ENCODE measurements around the gene SLIRP.
"Not testable (repeated sequence)": the region's sequence is repeated elsewhere in the genome, so short reads cannot be mapped to it uniquely, and the experiment has no call there.

The SLIRP gene

DNA sequence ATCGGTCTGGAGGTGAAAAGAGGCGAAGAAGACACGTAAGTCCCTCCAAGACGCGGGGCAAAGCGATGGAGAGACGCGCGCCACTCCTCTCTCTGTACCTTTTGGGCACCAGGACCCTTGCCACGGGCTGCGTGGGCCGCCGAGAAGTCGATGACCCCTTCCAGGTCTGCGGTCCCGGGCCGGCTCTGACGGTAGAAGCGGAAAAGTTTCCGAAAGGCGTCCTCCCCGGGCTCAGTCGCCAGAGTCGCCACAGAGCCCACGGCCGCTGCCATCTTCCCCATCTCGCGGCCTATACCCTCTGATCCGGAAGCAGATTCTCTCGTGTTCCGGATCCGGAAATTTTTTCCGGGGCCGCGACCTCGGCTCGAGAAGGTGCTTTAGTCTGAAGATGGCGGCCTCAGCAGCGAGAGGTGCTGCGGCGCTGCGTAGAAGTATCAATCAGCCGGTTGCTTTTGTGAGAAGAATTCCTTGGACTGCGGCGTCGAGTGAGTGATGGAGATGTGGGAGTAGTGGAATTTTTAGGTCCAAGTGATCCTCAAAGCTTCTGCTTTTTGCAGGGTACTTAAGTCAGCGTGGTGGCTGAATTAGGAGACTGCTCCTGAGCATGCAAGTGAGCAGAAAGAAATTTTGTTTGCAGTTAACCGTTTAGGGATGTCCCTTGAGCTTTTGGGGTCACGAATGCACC is at the start of gene SLIRP, which contains the start of gene ALKBH1:
Gene SLIRP, plus strand, starts transcription at position 380 of the 685 bp plus-strand sequence. Its CDS starts 9 bp downstream, at position 389.
Gene ALKBH1, minus strand, starts transcription at position 300 of the 685 bp plus-strand sequence. Its CDS starts 19 bp downstream, at position 281.
- Histone ChIP-seq H3K4me1 (ENCODE audit: control insufficient read depth, insufficient read depth, low read length) (peaks cover 3% of the 10 kb centered on the region), H3K9me3 (ENCODE audit: control insufficient read depth, insufficient read depth, low read length) (no peaks in the 10 kb centered on the region), H3K9ac (ENCODE audit: low read depth, low read length) (peak within 1 kb of the TSS; percentile 99), H3K36me3 (ENCODE audit: control insufficient read depth, insufficient read depth, low read length) (peaks cover 17% of the 10 kb centered on the region), H3K4me3 (ENCODE audit: low read depth, low read length) (peak within 1 kb of the TSS; percentile 98), H3K27me3 (ENCODE audit: control insufficient read depth, insufficient read depth, low read length) (no peaks in the 10 kb centered on the region)

GRCh38 chr14:77659831-77660230 is 48.1 kb upstream of the SLIRP start:
- H3K4me1 ChIP-seq (ENCODE audit: control insufficient read depth, insufficient read depth, low read length): peaks cover 18% of the 10 kb centered on the region
- H3K4me3 ChIP-seq (ENCODE audit: low read depth, low read length): no peak overlapping the region
- no peaks in the 10 kb centered on the region for H3K27me3 ChIP-seq (ENCODE audit: control insufficient read depth, insufficient read depth, low read length)
- H3K9ac ChIP-seq (ENCODE audit: low read depth, low read length): no peak overlapping the region
- H3K36me3 ChIP-seq (ENCODE audit: control insufficient read depth, insufficient read depth, low read length): no peaks in the 10 kb centered on the region
- H3K9me3 ChIP-seq (ENCODE audit: control insufficient read depth, insufficient read depth, low read length): no peaks in the 10 kb centered on the region

- Histone ChIP-seq H3K36me3 (ENCODE audit: control insufficient read depth, insufficient read depth, low read length) (no peaks in the 10 kb centered on the region), H3K4me1 (ENCODE audit: control insufficient read depth, insufficient read depth, low read length) (peaks cover 13% of the 10 kb centered on the region), H3K4me3 (ENCODE audit: low read depth, low read length) (no peak overlapping the region), H3K9ac (ENCODE audit: low read depth, low read length) (no peak overlapping the region), H3K9me3 (ENCODE audit: control insufficient read depth, insufficient read depth, low read length) (no peaks in the 10 kb centered on the region), H3K27me3 (ENCODE audit: control insufficient read depth, insufficient read depth, low read length) (no peaks in the 10 kb centered on the region)
Observed at GRCh38 chr14:77660754-77661153, 47.1 kb upstream of the SLIRP start.

- not testable (repeated sequence) for H3K27me3 ChIP-seq (ENCODE audit: control insufficient read depth, insufficient read depth, low read length); H3K9me3 ChIP-seq (ENCODE audit: control insufficient read depth, insufficient read depth, low read length); H3K4me3 ChIP-seq (ENCODE audit: low read depth, low read length); H3K9ac ChIP-seq (ENCODE audit: low read depth, low read length); H3K36me3 ChIP-seq (ENCODE audit: control insufficient read depth, insufficient read depth, low read length)
- peaks cover 13% of the 10 kb centered on the region for H3K4me1 ChIP-seq (ENCODE audit: control insufficient read depth, insufficient read depth, low read length)
Observed at GRCh38 chr14:77661562-77661961, 46.3 kb upstream of the SLIRP start.

DNA sequence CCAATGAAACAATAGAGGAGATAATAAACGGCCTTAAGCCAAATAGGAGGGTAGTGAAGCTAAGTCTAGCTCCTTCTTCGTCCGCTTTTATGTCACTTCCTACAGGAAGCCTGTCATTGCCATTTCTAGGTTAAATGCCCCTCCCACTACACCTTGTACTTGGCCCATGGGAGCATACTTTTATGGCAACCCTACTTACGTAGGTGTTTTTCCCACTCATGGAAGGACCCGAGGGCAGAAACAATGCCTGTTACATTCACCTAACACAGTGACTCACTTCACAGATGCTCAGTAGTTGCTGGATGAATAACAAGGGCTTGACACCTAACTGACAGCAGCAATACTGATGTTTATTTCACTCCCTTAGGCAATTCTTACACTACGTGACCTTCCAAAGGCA is 44.6 kb upstream of the SLIRP start:
- Histone ChIP-seq H3K4me1 (ENCODE audit: control insufficient read depth, insufficient read depth, low read length) (peaks cover 16% of the 10 kb centered on the region), H3K36me3 (ENCODE audit: control insufficient read depth, insufficient read depth, low read length) (no peaks in the 10 kb centered on the region), H3K9me3 (ENCODE audit: control insufficient read depth, insufficient read depth, low read length) (no peaks in the 10 kb centered on the region)

GRCh38 chr14:77667331-77667730 is 40.6 kb upstream of the SLIRP start:
- H3K9me3 ChIP-seq (ENCODE audit: control insufficient read depth, insufficient read depth, low read length): no peaks in the 10 kb centered on the region
- H3K9ac ChIP-seq (ENCODE audit: low read depth, low read length): no peak overlapping the region
- no peaks in the 10 kb centered on the region for H3K36me3 ChIP-seq (ENCODE audit: control insufficient read depth, insufficient read depth, low read length)
- H3K4me3 ChIP-seq (ENCODE audit: low read depth, low read length): no peak overlapping the region
- peaks cover 12% of the 10 kb centered on the region for H3K4me1 ChIP-seq (ENCODE audit: control insufficient read depth, insufficient read depth, low read length)
- no peaks in the 10 kb centered on the region for H3K27me3 ChIP-seq (ENCODE audit: control insufficient read depth, insufficient read depth, low read length)

More for the DNA sequence above, 44.6 kb upstream of the SLIRP start:
- H3K4me3 ChIP-seq (ENCODE audit: low read depth, low read length): no peak overlapping the region
- no peak overlapping the region for H3K9ac ChIP-seq (ENCODE audit: low read depth, low read length)
- H3K27me3 ChIP-seq (ENCODE audit: control insufficient read depth, insufficient read depth, low read length): no peaks in the 10 kb centered on the region

GRCh38 chr14:77673193-77673592 is 34.7 kb upstream of the SLIRP start:
- no peak overlapping the region for H3K9ac ChIP-seq (ENCODE audit: low read depth, low read length)
- H3K4me3 ChIP-seq (ENCODE audit: low read depth, low read length): no peak overlapping the region
- no peaks in the 10 kb centered on the region for H3K9me3 ChIP-seq (ENCODE audit: control insufficient read depth, insufficient read depth, low read length)
- peaks cover 15% of the 10 kb centered on the region for H3K36me3 ChIP-seq (ENCODE audit: control insufficient read depth, insufficient read depth, low read length)
- H3K27me3 ChIP-seq (ENCODE audit: control insufficient read depth, insufficient read depth, low read length): no peaks in the 10 kb centered on the region
- peaks cover 2% of the 10 kb centered on the region for H3K4me1 ChIP-seq (ENCODE audit: control insufficient read depth, insufficient read depth, low read length)

DNA sequence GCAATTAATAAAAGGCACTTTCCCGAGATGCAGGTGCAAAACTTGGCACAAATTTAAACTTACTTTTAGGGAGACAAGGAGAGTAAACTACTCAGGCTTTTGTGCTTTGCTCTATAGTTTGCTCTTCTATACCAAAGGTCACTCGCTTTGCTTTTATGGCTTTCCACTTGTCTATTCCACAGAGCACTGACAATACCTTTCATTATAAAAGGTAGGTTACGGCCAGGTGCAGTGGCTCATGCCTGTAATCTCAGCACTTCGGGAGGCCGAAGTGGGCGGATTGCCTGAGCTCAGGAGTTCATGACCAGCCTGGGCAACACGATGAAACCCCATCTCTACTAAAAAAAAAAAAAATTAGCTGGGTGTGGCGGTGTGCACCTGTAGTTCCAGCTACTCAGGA is 33.0 kb upstream of the SLIRP start:
- Histone ChIP-seq H3K36me3 (ENCODE audit: control insufficient read depth, insufficient read depth, low read length) (peaks cover 15% of the 10 kb centered on the region), H3K4me1 (ENCODE audit: control insufficient read depth, insufficient read depth, low read length) (no peaks in the 10 kb centered on the region), H3K9me3 (ENCODE audit: control insufficient read depth, insufficient read depth, low read length) (no peaks in the 10 kb centered on the region), H3K9ac (ENCODE audit: low read depth, low read length) (no peak overlapping the region), H3K4me3 (ENCODE audit: low read depth, low read length) (no peak overlapping the region), H3K27me3 (ENCODE audit: control insufficient read depth, insufficient read depth, low read length) (no peaks in the 10 kb centered on the region)

DNA sequence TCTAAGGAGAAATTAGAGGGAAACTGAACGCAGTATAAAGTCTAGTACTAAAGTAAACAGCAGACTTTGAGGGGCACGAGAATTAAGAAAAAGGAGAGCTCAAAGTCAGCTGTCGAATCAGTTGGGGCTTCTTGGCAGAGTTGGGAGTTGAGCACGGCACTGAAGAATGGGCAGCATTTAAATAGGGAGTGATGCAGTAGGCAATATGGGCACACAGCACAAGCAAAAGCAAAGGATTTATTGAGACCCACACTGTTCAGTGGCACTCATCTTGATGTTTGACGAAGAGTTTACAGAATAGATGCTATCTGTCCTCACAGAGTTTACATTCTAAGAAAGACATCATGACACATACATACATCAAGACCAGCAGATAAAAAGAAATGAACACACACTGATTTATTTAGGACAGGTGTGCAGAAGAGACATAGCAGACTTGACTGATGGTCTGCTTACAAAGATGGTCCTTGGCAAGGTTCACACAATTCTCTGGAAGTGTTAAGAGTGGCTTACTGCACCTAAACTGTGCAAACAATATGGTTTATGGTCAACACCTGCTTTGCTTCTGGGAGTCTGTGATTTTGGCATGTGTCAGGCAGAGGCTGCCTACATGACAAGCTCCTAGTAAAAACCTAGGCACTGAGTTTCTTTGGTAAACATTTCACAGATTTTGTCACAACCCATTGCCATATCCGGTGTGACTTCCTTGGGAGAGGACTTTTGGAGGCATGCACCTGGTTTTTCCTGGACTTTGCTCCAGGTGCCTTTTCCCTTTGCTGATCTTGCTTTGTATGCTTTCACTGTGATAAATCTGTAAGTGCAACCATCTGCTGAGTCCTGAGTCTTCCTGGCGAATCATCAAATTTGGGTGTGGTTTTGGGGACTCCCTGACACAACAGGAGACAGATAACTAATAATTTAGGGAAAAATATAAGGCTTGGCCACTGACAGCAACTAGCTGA is 26.4 kb upstream of the SLIRP start:
- Histone ChIP-seq H3K9ac (ENCODE audit: low read depth, low read length) (no peak overlapping the region), H3K27me3 (ENCODE audit: control insufficient read depth, insufficient read depth, low read length) (no peaks in the 10 kb centered on the region), H3K36me3 (ENCODE audit: control insufficient read depth, insufficient read depth, low read length) (peaks cover 3% of the 10 kb centered on the region), H3K9me3 (ENCODE audit: control insufficient read depth, insufficient read depth, low read length) (no peaks in the 10 kb centered on the region), H3K4me1 (ENCODE audit: control insufficient read depth, insufficient read depth, low read length) (no peaks in the 10 kb centered on the region), H3K4me3 (ENCODE audit: low read depth, low read length) (no peak overlapping the region)

DNA sequence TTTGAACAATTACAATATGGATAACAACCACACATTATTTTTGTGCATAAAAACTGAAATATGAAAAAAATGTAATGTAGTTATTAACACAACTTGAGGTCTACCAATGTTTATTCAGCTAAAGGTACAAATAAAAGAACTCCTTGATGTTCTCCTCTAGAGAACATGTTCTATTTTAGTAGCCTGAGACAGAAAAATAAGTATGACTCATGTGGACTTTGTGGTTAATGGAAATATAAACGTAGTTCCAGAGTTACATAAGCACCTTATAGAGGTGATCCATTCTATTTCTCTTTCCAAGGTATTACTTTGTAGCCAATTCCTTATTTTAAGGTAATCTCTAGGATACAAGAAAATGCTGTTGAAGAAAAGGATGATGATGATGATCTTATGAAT is 25.7 kb upstream of the SLIRP start:
- H3K36me3 ChIP-seq (ENCODE audit: control insufficient read depth, insufficient read depth, low read length): peaks cover 3% of the 10 kb centered on the region
- no peaks in the 10 kb centered on the region for H3K27me3 ChIP-seq (ENCODE audit: control insufficient read depth, insufficient read depth, low read length)
- no peak overlapping the region for H3K4me3 ChIP-seq (ENCODE audit: low read depth, low read length)
- no peak overlapping the region for H3K9ac ChIP-seq (ENCODE audit: low read depth, low read length)
- H3K4me1 ChIP-seq (ENCODE audit: control insufficient read depth, insufficient read depth, low read length): no peaks in the 10 kb centered on the region
- no peaks in the 10 kb centered on the region for H3K9me3 ChIP-seq (ENCODE audit: control insufficient read depth, insufficient read depth, low read length)

DNA sequence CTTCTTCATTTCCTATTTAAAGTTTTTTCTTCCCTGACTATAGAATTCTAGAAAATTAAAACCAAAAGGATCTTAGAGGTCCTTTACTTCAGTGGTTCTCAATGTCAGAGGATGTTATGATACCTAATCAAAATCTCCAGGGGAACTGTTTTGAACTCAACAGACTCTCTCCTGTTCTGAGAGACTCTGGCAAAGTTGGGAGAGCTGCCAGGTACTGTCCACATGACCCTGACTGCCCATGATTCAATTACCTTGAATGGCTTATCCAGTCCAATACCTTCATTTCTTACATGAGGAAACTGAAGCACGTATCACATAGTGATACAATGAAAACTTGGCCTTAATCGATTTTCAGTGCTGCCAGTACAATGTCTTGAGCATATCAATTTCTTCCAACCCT is 16.6 kb upstream of the SLIRP start:
- H3K36me3 ChIP-seq (ENCODE audit: control insufficient read depth, insufficient read depth, low read length): no peaks in the 10 kb centered on the region
- no peaks in the 10 kb centered on the region for H3K9me3 ChIP-seq (ENCODE audit: control insufficient read depth, insufficient read depth, low read length)
- no peaks in the 10 kb centered on the region for H3K27me3 ChIP-seq (ENCODE audit: control insufficient read depth, insufficient read depth, low read length)
- H3K9ac ChIP-seq (ENCODE audit: low read depth, low read length): no peak overlapping the region
- no peak overlapping the region for H3K4me3 ChIP-seq (ENCODE audit: low read depth, low read length)
- H3K4me1 ChIP-seq (ENCODE audit: control insufficient read depth, insufficient read depth, low read length): peaks cover 5% of the 10 kb centered on the region

DNA sequence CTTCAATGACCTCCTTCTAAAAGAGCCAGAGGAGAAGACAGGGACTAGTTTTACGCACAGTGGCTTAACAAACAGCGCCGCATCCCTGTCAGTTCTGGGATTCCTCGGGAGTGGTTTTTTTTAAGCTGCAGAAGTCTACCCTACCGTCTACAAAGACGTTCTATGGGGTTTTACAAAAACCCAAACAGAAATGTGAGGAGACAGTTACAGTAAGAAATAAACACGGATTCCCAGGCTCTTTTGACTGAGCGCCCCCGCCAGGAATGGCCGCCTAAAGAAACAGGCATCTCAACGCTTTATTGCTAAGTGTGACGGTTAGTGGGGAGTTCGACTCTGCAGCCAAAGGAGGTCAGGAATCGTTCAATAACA is 564 bp upstream of the SLIRP start:
- no peaks in the 10 kb centered on the region for H3K27me3 ChIP-seq (ENCODE audit: control insufficient read depth, insufficient read depth, low read length)
- peak overlapping the region; percentile 98 for H3K4me3 ChIP-seq (ENCODE audit: low read depth, low read length)
- peaks cover 3% of the 10 kb centered on the region for H3K4me1 ChIP-seq (ENCODE audit: control insufficient read depth, insufficient read depth, low read length)
- no peaks in the 10 kb centered on the region for H3K9me3 ChIP-seq (ENCODE audit: control insufficient read depth, insufficient read depth, low read length)
- H3K9ac ChIP-seq (ENCODE audit: low read depth, low read length): peak overlapping the region; percentile 99
- peaks cover 18% of the 10 kb centered on the region for H3K36me3 ChIP-seq (ENCODE audit: control insufficient read depth, insufficient read depth, low read length)

All from iPS-15b (cell line).